HEK293T (cell line): ENCODE data around the gene STK39.

Experiments
- CTCF ChIA-PET: fragments of 350-600 bp; formaldehyde crosslinking; extraction: SDS; loops from one replicate; lab custom pipeline; 2021; ENCODE audit warnings: antibody characterized with exemption, inconsistent platforms; lab: Yijun Ruan, JAX
- POLR2A ChIA-PET: fragments of 350-600 bp; formaldehyde crosslinking; extraction: SDS; loops from one replicate; lab custom pipeline; 2020; ENCODE audit warnings: antibody characterized with exemption, inconsistent platforms; lab: Yijun Ruan, JAX
- DNase-seq: peaks from one replicate; pipeline ENCODE4 v3.0.0; 2012; ENCODE audit warnings: mixed read lengths; ENCODE audit errors: extremely low spot score
- ARNT ChIP-seq: fragments of 450-650 bp; IDR thresholded peaks from 2 replicates; pipeline ENCODE4 v1.6.1; 2017; ENCODE audit warnings: mild to moderate bottlenecking
- BHLHE40 ChIP-seq: fragments of 450-650 bp; IDR thresholded peaks from 2 replicates; pipeline ENCODE4 v1.6.1; 2016; ENCODE audit warnings: mild to moderate bottlenecking, moderate library complexity, borderline replicate concordance
- CTBP1 ChIP-seq: fragments of 450-650 bp; IDR thresholded peaks from 2 replicates; pipeline ENCODE4 v1.6.1; 2016; ENCODE audit warnings: borderline replicate concordance
- ELF4 ChIP-seq: fragments of 450-650 bp; IDR thresholded peaks from 2 replicates; pipeline ENCODE4 v1.6.1; 2017; ENCODE audit warnings: antibody characterized with exemption
- FOXA1 ChIP-seq: fragments of 450-650 bp; IDR thresholded peaks from 2 replicates; pipeline ENCODE4 v1.6.1; 2016; ENCODE audit warnings: mild to moderate bottlenecking
- FOXK2 ChIP-seq: fragments of 450-650 bp; IDR thresholded peaks from 2 replicates; pipeline ENCODE4 v1.6.1; 2016; ENCODE audit warnings: mild to moderate bottlenecking
- FOXM1 ChIP-seq: fragments of 450-650 bp; IDR thresholded peaks from 2 replicates; pipeline ENCODE4 v1.6.1; 2017; ENCODE audit warnings: mild to moderate bottlenecking, borderline replicate concordance
- HDGF ChIP-seq: fragments of 450-650 bp; IDR thresholded peaks from 2 replicates; pipeline ENCODE4 v1.6.1; 2017; ENCODE audit warnings: antibody characterized with exemption, borderline replicate concordance
- L3MBTL2 ChIP-seq: fragments of 450-650 bp; conservative IDR thresholded peaks from 2 replicates; pipeline ENCODE4 v1.6.1; 2016; ENCODE audit warnings: mild to moderate bottlenecking
- LEF1 ChIP-seq: fragments of 450-650 bp; IDR thresholded peaks from 2 replicates; pipeline ENCODE4 v1.6.1; 2017; ENCODE audit warnings: mild to moderate bottlenecking, borderline replicate concordance
- NFRKB ChIP-seq: fragments of 450-650 bp; IDR thresholded peaks from 2 replicates; pipeline ENCODE4 v1.6.1; 2016; ENCODE audit warnings: mild to moderate bottlenecking, moderate library complexity
- SP1 ChIP-seq: fragments of 450-650 bp; IDR thresholded peaks from 2 replicates; pipeline ENCODE4 v1.6.1; 2017
- SUZ12 ChIP-seq: fragments of 450-650 bp; IDR thresholded peaks from 2 replicates; pipeline ENCODE4 v1.6.1; 2016; ENCODE audit warnings: mild to moderate bottlenecking
- TARDBP ChIP-seq: fragments of 450-650 bp; IDR thresholded peaks from 2 replicates; pipeline ENCODE4 v1.6.1; 2016
- ZNF384 ChIP-seq: fragments of 450-650 bp; IDR thresholded peaks from 2 replicates; pipeline ENCODE4 v1.6.1; 2016
- TF ChIP-seq, protein P1 (sequence below): fragments of 450-650 bp; IDR thresholded peaks from 2 replicates; pipeline ENCODE4 v1.6.1; 2016

STK39 gene

DNA sequence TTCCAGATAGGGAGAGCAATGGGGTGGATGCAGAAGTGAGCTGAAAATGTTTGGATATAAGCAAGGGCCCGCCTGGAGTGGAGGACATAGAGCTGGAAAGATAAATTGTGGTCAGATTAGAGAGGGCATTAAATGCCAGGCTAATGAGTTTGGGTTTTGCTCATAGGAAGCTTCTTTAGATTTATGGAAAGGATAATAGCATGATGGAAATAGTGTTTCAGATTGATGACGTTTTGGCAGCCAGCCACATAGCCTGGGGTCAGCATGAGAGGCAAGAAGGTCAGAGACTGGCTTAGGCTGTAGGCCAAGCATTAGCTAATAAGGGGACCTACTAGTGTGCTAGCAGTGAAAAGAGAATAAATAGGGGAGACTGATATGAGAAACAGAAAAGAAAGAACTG is 321.6 kb downstream of the STK39 start:
- TF ChIP-seq ARNT (no peak), L3MBTL2 (no peak), NFRKB (no peak), CTBP1 (no peak), LEF1 (no peak), TARDBP (no peak), FOXM1 (no peak), ZNF384 (no peak), HDGF (no peak), SUZ12 (no peak), ELF4 (no peak), FOXK2 (no peak), SP1 (no peak), FOXA1 (no peak)
- TF ChIP-seq, protein P1, sequence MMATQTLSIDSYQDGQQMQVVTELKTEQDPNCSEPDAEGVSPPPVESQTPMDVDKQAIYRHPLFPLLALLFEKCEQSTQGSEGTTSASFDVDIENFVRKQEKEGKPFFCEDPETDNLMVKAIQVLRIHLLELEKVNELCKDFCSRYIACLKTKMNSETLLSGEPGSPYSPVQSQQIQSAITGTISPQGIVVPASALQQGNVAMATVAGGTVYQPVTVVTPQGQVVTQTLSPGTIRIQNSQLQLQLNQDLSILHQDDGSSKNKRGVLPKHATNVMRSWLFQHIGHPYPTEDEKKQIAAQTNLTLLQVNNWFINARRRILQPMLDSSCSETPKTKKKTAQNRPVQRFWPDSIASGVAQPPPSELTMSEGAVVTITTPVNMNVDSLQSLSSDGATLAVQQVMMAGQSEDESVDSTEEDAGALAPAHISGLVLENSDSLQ, result no peak
- ChIA-PET CTCF (no interaction called here), POLR2A (no interaction called here)
- no peak for DNase-seq

DNA sequence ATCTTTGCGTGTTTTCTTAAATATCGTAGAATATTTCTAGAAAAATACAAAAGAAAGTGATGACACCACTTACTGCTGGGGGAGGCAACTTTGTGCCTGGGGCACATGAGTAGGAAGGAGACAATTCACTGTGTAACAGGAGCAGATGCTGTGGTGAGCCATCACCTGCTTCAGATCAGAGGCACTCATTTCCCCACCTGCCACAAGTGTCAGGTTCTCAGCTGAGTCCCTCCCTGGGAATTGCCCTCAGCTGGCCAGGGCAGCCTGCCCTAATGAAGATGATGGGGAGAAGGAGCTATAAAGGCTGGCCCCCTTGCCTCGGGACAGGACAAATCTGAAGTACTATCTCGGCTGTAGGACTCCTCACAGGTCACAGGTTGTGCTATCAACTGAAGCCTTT is 322.8 kb downstream of the STK39 start:
- no peak for DNase-seq

DNA sequence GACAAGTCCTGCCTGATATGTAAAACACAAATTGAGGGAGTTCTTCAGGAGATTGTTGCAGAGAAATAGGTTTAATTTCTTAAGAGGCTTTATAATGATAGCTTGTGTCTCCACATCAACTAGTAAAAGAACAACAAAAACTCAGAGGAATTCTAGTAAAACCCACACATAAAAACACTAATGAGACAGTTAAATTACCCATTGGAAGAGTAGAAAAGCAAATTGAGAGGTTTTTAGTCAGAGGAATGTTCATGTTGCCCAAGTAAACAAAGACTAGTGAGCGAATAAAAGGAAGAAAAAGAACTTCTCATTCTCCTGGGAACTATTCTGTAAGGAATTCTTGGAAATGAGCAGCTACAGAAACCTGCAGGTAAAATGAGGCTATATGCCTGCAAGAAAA is 330.6 kb downstream of the STK39 start:
- POLR2A ChIA-PET, result no interaction called here
- no peak for DNase-seq
- CTCF ChIA-PET, result no interaction called here
- TF ChIP-seq SUZ12, result no peak
- no peak for TF ChIP-seq HDGF
- TF ChIP-seq CTBP1, result no peak
- no peak for TF ChIP-seq L3MBTL2
- TF ChIP-seq SP1, result no peak
- TF ChIP-seq FOXK2, result no peak
- no peak for TF ChIP-seq BHLHE40
- TF ChIP-seq NFRKB, result no peak
- no peak for TF ChIP-seq ARNT
- TF ChIP-seq FOXM1, result no peak
- TF ChIP-seq TARDBP, result no peak
- no peak for TF ChIP-seq ZNF384
- no peak for TF ChIP-seq LEF1
- TF ChIP-seq ELF4, result no peak
- TF ChIP-seq, protein P1, result no peak
- TF ChIP-seq FOXA1, result no peak

More for the DNA sequence above, 322.8 kb downstream of the STK39 start:
- POLR2A ChIA-PET, result no interaction called here
- TF ChIP-seq ZNF384, result no peak
- TF ChIP-seq SP1, result no peak
- no peak for TF ChIP-seq ARNT
- no peak for TF ChIP-seq ELF4
- TF ChIP-seq LEF1, result no peak
- CTCF ChIA-PET, result no interaction called here

DNA sequence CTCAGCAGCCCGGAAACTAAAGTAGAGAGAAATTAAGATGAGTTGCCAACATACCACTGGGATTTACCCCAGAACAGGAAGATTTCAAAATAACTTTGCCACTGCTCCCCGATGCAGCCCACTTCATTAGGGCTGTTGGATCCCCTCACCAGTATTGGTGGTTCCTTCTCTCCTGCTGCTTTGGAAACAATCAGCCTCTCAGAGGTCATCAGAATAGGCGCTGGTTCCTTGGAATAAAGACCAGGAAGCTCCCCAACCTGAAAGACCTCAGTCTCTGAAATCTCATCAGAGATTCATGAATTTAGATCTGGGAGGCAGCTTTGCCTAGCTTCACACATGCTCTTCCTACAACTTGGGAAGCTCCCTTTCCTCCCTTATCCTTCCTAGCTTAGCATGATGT is 332.4 kb downstream of the STK39 start:
- CTCF ChIA-PET, result no interaction called here
- POLR2A ChIA-PET, result no interaction called here
- no peak for TF ChIP-seq FOXK2
- no peak for TF ChIP-seq HDGF
- no peak for TF ChIP-seq SP1
- no peak for DNase-seq

DNA sequence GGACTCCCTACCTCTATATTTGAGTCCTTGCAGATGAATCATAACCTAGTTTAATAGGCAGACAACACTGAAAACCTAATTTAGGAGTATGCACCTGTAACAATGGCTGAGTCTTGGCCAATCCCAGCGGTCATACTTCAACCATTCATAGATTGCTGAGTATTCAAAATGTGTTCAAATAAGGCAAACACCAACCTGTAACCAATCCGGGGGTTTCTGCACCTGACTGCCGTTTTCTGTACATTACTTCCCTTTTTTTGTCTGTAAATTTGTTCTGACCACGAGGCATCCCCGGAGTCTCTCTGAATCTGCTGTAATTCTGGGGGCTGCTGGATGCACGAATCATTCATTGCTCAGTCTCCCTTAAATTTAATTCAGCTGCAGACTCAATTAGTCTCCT is 338.6 kb downstream of the STK39 start:
- ChIA-PET CTCF (no interaction called here), POLR2A (no interaction called here)
- DNase-seq, result no peak
- no peak for TF ChIP-seq HDGF

DNA sequence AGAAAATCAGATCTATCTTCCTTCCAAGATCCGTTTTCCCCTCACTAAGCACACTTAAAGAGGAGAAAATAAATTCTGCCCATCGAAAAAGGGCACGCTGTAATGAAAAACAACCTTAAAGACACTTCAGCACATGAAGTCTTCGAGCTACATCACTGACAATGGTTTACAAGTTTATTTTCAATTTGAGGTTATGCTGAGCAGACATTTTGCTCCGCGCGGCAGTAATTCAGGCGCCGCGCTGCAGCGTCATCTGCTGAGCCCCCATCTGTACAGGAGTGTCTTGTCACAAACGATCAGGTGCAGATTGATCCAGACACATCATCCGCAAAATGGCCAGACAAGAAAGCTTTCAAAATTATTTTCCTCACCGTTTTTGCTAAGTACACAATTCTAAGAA is 341.7 kb downstream of the STK39 start:
- ChIA-PET CTCF (no interaction called here), POLR2A (no interaction called here)
- TF ChIP-seq NFRKB (no peak), ARNT (no peak), FOXK2 (no peak), SP1 (no peak), CTBP1 (no peak), L3MBTL2 (no peak), BHLHE40 (no peak), ZNF384 (no peak), FOXM1 (no peak), FOXA1 (no peak), ELF4 (no peak), SUZ12 (no peak), LEF1 (no peak), HDGF (no peak), TARDBP (no peak)
- TF ChIP-seq, protein P1, result no peak
- DNase-seq, result no peak
